ENCODE data around the gene RPL36AL. TPM values are rescaled to one million over a fixed set of nuclear protein-coding genes. Genes with fewer than 3 reads are reported as not detected.
A peak's percentile ranks its signal among the peaks of the same experiment; 100 is the strongest.

RPL36AL gene
- total RNA-seq, 1 experiment from 2014 or later: 207 TPM

GRCh38 chr14:49598485-49599300, 21.7 kb downstream of the RPL36AL start, which contains the start of gene LRR1:
Gene LRR1 (plus strand): TSS chr14:49598940. CDS start chr14:49599021, 81 bp downstream.
- H3K23ac ChIP-seq (ENCODE audit: insufficient read length, low read depth, low read length): no peak within 1 kb of the TSS
- DNase-seq: peak; percentile 81
- H4K8ac ChIP-seq (replicated peaks; ENCODE audit: insufficient read length, low read depth, low read length): peak within 1 kb of the TSS; percentile 94
- H3K14ac ChIP-seq (ENCODE audit: insufficient read depth, low read length): peak within 1 kb of the TSS; percentile 96
- H2BK5ac ChIP-seq (ENCODE audit: insufficient read length, low read length): peak within 1 kb of the TSS; percentile 32
- no peaks in the 10 kb centered on the region; a peak in 1 of 5 replicates for H3K9me3 Mint-ChIP-seq
- no peak within 1 kb of the TSS for H2AFZ ChIP-seq (ENCODE audit: low read length)
- no peaks in the 10 kb centered on the region; the same call in 1 of the 2 replicates for H3K27me3 ChIP-seq (ENCODE audit: insufficient read depth, low read length)
- no peaks in the 10 kb centered on the region for H3K9me3 ChIP-seq (ENCODE audit: control insufficient read depth, low read depth, low read length)
- no peak within 1 kb of the TSS; the same call in 1 of the 2 replicates for H3K4ac ChIP-seq (ENCODE audit: low read depth, low read length)
- H3K56ac ChIP-seq (ENCODE audit: insufficient read length, low read depth, low read length): no peak within 1 kb of the TSS
- no peaks in the 10 kb centered on the region for H4K20me1 ChIP-seq (ENCODE audit: control insufficient read depth, insufficient read depth, insufficient read length)
- H2BK20ac ChIP-seq (ENCODE audit: low read depth, low read length, poor library complexity, severe bottlenecking): no peak within 1 kb of the TSS
- no peak within 1 kb of the TSS for H2BK15ac ChIP-seq (ENCODE audit: low read depth, low read length)
- peak within 1 kb of the TSS; percentile 87 to 97 for H3K4me3 Mint-ChIP-seq
- H3K27ac ChIP-seq (ENCODE audit: insufficient read length, low read depth, low read length): peak within 1 kb of the TSS; percentile 41
- peak within 1 kb of the TSS; percentile 58 for H4K5ac ChIP-seq (ENCODE audit: insufficient read length, low read depth, low read length)
- peaks cover 4% of the 10 kb centered on the region; the same call in 1 of the 2 replicates for H3K27me3 Mint-ChIP-seq (ENCODE audit: low read depth)
- H3K4me1 Mint-ChIP-seq: peaks cover 9 to 18% of the 10 kb centered on the region in 2 experiments
- no peak within 1 kb of the TSS for H3T11ph ChIP-seq (ENCODE audit: low read length)
- no peaks in the 10 kb centered on the region; the same call in 1 of the 2 replicates for H3K79me2 ChIP-seq (ENCODE audit: insufficient read depth, low read length)
- peak within 1 kb of the TSS; percentile 55 for H2BK12ac ChIP-seq (ENCODE audit: insufficient read length, low read depth, low read length)
- TF ChIP-seq CTCF (conservative IDR thresholded peaks at IDR 0.05): no peak
- H3K9ac ChIP-seq (ENCODE audit: extremely low read depth, insufficient read length, low read length): peak within 1 kb of the TSS; percentile 96
- H3K27ac Mint-ChIP-seq: peak within 1 kb of the TSS; percentile 95 to 99 (median 96)
- peak within 1 kb of the TSS; percentile 99 for H3K18ac ChIP-seq (ENCODE audit: insufficient read length, low read depth, low read length)
- no peaks in the 10 kb centered on the region for H3K79me1 ChIP-seq (ENCODE audit: insufficient read depth, low read depth, low read length, poor library complexity, severe bottlenecking)
- no peaks in the 10 kb centered on the region for H3K4me1 ChIP-seq (ENCODE audit: insufficient read depth, low read length)
- H3K4me2 ChIP-seq (ENCODE audit: insufficient read depth, insufficient read length, low read length): peak within 1 kb of the TSS; percentile 80
- no peak within 1 kb of the TSS for H2BK120ac ChIP-seq (ENCODE audit: low read depth, low read length, poor library complexity, severe bottlenecking)
- no CpG with 5 or more reads among the region's 77 CpGs for WGBS (ENCODE audit: extremely low coverage, insufficient read length, low lambda C conversion rate)
- H3K36me3 Mint-ChIP-seq (ENCODE audit: insufficient read depth in 1 of 3, low read depth in 3 of 3): peaks cover 0 to 16% (median 4%) of the 10 kb centered on the region in 3 experiments; a peak in 5 of 7 replicates
- H3K23me2 ChIP-seq (ENCODE audit: insufficient read length, low read depth, low read length, poor library complexity, severe bottlenecking): peaks cover 12% of the 10 kb centered on the region
- H2AK5ac ChIP-seq (ENCODE audit: insufficient read length, low read length): no peak within 1 kb of the TSS
- H4K91ac ChIP-seq (ENCODE audit: insufficient read length, low read depth, low read length): no peak within 1 kb of the TSS
